22Rv1 (cell line): Measurements from ENCODE around the gene PPM1M.

Experiments used
- H3K27ac ChIP-seq: fragments of 450-650 bp; 2 replicates; pipeline ENCODE4 v1.5.1; 2017
- CTCF ChIP-seq: fragments of 450-650 bp; IDR thresholded peaks from 2 replicates; pipeline ENCODE4 v1.5.1; 2017; ENCODE audit warnings: mild to moderate bottlenecking
- ZFX ChIP-seq: fragments of 450-650 bp; IDR thresholded peaks from 2 replicates; pipeline ENCODE4 v1.6.1; 2017; ENCODE audit warnings: antibody characterized with exemption, borderline replicate concordance

Gene PPM1M

DNA sequence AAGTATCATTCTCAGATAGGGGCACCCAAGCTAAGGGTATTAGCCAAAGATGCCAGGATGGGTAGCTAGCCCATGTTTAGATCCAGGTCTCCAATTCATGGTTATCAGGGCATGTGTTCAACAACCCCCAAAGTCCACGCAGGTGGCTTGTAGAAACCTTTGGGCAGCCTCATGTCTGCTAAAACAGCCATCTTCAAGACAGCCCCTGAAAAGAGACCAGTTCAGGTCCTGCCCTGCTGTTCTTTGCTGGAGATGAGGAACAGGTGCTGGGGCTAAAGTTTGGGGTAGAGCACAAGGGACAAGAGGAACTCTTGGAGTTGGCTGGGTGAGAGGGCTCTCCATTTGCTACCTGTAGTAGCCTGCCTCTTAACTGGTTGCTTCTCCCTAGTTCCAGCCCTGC lies 4.6 kb downstream of the PPM1M start:
- no peak for TF ChIP-seq ZFX
- TF ChIP-seq CTCF: no peak
- peak overlapping the region; percentile 22 for H3K27ac ChIP-seq

GRCh38 chr3:52253314-52254304 lies 8.1 kb downstream of the PPM1M start:
- peak overlapping the region; percentile 22; the same call in 1 of the 2 replicates for H3K27ac ChIP-seq
- TF ChIP-seq ZFX (no peak), CTCF (no peak)

GRCh38 chr3:52254608-52255007 lies 9.0 kb downstream of the PPM1M start:
- no peak overlapping the region for H3K27ac ChIP-seq
- TF ChIP-seq CTCF (no peak), ZFX (no peak)

- TF ChIP-seq CTCF (no peak), ZFX (no peak)
- no peak overlapping the region for H3K27ac ChIP-seq
Measured at GRCh38 chr3:52256159-52256558, 10.6 kb downstream of the PPM1M start.

DNA sequence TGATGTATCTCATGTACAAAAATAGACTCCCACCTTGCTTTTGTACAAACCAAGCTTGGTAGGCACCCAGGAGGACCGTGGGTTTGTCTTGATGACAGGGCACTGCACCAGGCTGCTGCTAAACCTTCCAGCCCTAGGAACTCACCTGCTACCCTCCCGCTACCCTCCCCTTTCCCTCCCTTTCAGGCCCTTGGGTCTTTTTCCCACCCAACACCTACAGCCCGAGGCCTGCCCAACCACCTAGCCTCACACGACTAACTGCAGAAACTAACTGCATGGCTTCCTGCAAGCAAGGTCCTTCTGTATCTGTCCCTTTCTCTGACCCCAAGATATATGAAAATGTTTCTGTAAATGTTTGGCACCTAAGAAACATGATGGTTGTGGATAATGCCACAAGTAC lies 11.1 kb downstream of the PPM1M start:
- TF ChIP-seq CTCF (no peak), ZFX (no peak)
- H3K27ac ChIP-seq: no peak overlapping the region

GRCh38 chr3:52257911-52258310 lies 12.4 kb downstream of the PPM1M start:
- TF ChIP-seq ZFX: no peak
- TF ChIP-seq CTCF: no peak
- no peak overlapping the region for H3K27ac ChIP-seq

DNA sequence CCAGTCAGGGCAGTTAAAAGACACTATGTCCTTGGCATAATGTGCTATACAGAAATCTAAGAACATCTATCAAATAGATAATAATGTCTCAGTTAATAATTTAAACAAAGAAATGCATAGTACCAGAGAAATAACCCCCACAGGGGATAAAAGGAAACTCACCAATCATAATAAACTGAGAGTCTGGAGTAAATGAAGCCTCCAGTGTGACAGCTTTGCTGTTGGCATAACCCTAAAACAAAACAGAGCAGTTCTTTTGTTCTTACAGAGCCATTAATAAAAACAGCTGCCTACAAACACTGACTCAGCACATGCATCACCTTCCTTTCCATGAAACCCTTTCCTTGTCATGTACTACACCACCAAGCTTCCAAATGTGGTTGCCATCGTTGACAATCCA lies 13.5 kb downstream of the PPM1M start:
- no peak overlapping the region; the same call in 1 of the 2 replicates for H3K27ac ChIP-seq
- TF ChIP-seq ZFX (no peak), CTCF (no peak)
